B cell (primary cell): ENCODE data around the gene GGA2.
"Not testable (repeated sequence)": the region's sequence is repeated elsewhere in the genome, so short reads cannot be mapped to it uniquely, and the experiment has no call there.

Experiments used
- EZH2 ChIP-seq: IDR thresholded peaks from 2 replicates; pipeline ENCODE4 v1.6.1; 2012; ENCODE audit warnings: borderline replicate concordance, low read depth, mild to moderate bottlenecking, moderate library complexity, low read length; ENCODE audit not compliant: insufficient read depth, poor library complexity, severe bottlenecking
- TF ChIP-seq, protein P1 (sequence below): fragments of 200-600 bp; IDR thresholded peaks from one replicate; pipeline ENCODE4 v1.8.0; 2022; ENCODE audit warnings: antibody characterized with exemption, mild to moderate bottlenecking

DNA sequence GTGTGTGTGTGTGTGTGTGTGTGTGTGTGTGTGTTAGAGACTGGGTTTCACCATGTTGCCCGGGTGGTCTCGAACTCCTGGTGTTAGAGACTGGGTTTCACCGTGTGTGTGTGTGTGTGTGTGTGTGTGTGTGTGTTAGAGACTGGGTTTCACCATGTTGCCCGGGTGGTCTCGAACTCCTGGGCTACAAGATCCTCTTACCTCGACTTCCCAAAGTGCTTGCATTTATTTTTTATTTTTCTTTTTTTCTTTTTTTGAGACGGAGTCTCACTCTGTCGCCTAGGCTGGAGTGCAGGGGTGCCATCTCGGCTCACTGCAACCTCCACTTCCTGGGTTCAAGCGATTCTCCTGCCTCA, 599 bp upstream of the GGA2 start:
- TF ChIP-seq, protein P1, sequence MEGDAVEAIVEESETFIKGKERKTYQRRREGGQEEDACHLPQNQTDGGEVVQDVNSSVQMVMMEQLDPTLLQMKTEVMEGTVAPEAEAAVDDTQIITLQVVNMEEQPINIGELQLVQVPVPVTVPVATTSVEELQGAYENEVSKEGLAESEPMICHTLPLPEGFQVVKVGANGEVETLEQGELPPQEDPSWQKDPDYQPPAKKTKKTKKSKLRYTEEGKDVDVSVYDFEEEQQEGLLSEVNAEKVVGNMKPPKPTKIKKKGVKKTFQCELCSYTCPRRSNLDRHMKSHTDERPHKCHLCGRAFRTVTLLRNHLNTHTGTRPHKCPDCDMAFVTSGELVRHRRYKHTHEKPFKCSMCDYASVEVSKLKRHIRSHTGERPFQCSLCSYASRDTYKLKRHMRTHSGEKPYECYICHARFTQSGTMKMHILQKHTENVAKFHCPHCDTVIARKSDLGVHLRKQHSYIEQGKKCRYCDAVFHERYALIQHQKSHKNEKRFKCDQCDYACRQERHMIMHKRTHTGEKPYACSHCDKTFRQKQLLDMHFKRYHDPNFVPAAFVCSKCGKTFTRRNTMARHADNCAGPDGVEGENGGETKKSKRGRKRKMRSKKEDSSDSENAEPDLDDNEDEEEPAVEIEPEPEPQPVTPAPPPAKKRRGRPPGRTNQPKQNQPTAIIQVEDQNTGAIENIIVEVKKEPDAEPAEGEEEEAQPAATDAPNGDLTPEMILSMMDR = not testable (repeated sequence)
- TF ChIP-seq EZH2 = not testable (repeated sequence)
